T-helper 2 cell (primary cell): ENCODE data around the gene TMOD3.
"Not testable (repeated sequence)": the region's sequence is repeated elsewhere in the genome, so short reads cannot be mapped to it uniquely, and the experiment has no call there.

Source experiments
- DNase-seq, 5 experiments: peaks; one replicate each; pipeline versions ENCODE4 v3.0.0 to v3.0.0-alpha.2; 2012 to 2022
- total RNA-seq, 2 donors: gene quantifications; one replicate each; lab custom pipeline; 2026; lab: John Stamatoyannopoulos, UW

Gene TMOD3
- total RNA-seq: 117 to 123 reads per million in 2 donors

- DNase-seq: peak; percentile 81 to 86 (median 84)
Measured at GRCh38 chr15:51829376-51830275, at the start of gene TMOD3. Gene TMOD3 (plus strand): TSS chr15:51829653. CDS start chr15:51862885, 33,232 bp downstream.

GRCh38 chr15:51780636-51781035, 48.8 kb upstream of the TMOD3 start:
- no peak for DNase-seq

DNA sequence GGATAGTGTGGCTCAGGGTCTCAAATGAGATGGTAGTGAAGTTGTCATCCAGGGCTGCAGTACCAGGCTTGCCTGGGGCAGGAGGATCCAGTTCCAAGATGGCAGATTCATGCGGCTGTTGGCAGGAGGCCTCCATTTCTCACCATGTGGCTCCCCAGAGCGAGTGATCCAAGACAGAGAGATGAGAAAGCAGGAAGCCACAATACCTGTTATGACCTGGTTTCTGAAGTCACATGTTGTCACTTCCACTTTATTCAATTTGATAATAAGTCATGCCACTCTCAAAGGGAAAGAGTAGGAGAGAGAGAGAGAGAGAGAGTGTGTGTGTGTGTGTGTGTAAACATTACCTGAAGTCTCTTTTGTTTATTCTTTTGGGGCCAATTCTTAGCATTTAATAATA, 47.9 kb upstream of the TMOD3 start:
- peak in 1 of 5 experiments; percentile 27 for DNase-seq

DNA sequence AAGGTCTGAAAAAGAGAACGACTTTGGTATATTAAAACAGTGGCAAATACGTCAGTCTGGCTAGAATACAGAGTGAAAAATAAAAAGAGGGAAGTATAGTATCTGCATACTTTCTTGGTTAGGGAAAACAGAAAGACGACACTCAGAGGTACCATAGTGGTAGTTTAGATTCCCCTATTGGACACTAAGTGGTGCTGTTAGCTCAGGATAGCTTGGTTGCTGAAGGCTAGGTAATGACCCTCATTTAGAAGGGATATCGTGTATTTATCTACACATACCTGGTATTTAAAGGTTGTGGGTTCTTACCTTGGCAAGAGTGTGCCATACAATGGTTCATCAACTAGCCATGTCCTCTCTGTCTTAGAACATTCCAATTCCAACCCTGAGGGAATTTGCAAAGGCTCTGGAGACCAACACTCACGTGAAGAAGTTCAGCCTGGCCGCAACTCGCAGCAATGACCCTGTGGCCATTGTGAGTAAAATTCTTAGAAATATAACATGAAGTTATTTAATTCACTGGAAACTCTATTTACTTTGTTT, 47.0 kb upstream of the TMOD3 start:
- no peak for DNase-seq

DNA sequence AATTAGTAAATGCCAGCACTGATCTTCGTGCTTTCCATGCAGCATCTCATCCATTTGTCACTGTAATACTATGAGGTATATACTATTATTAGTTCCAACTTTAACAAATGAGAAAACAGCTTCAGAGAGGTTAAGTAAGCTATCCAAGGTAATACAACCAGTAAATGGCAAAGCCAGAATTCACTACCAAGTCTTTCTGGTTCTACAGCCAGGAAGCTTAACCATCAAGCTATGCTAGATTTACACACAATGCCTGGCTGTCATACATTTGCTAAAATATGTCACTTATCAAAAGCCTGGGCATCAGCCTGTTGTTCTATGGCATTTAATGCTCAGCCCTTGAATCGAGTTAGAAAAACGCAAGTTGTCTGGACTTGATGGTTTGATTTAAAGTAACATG, 45.5 kb upstream of the TMOD3 start:
- DNase-seq: no peak

GRCh38 chr15:51787130-51787529, 42.3 kb upstream of the TMOD3 start:
- not testable (repeated sequence) for DNase-seq

- DNase-seq: not testable (repeated sequence)
Measured at GRCh38 chr15:51792474-51792873, 37.0 kb upstream of the TMOD3 start.

DNA sequence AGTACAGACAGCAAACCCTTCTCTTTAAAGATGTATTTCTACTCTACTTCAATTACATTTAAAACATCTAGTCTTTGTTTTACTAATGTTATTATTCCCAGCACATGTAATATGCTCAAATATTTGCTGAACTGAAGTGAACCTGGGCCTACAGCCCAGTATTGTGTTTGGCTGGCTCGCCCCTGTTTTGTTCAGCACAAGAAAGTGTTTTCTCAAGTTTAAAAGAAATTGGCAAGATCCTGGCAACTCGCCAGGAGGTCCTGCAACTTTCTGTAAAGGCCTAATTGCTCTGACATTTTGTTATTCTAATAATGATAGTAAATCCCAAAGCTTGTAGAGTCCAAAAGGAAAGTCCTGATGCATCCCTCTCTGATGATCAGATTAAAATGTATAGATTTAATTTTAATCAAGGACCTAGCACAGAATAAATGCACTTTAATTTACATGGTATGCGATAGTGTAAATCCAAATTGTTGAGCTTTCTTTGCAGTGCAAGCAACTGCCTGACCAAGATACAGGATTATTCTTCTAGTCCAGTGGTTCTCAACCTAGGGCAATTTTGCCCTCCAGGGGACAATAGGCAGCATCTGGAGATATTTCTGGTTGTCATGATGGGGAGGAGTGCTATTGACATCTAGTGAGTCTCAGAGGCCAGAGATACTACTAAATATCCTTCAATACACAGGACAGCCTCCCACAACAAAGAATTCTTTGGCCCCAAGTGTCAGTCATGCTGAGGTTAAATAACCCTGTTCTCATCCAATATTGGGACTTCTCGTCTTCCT, 35.7 kb upstream of the TMOD3 start:
- DNase-seq: no peak

DNA sequence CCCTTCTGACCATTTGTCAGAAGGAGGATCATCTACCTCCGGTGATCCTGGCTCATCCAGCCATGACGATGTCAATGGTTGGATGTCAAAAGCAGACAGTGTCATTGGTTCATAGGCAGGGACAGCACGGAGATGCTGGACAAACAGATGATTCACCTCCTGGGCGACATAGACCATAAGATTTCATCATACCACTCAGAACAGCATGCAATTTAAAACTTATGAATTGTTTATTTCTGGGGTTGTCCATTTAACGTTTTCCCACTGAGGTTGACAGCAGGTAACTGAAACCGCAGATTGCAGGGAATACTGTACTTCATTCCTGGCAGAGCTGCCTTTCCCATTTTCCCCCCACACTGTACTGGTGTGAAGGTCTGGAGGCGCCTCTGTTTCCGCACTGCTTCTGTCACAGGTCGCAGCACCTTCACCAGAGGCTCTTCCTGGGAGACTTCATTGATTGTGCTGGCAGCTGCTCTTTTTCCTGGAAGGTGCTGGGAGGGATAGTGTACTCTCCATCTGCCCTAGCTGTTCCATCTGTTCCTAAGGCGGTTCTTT, 32.5 kb upstream of the TMOD3 start:
- no peak for DNase-seq

- no peak for DNase-seq
Measured at GRCh38 chr15:51798281-51798680, 31.2 kb upstream of the TMOD3 start.

DNA sequence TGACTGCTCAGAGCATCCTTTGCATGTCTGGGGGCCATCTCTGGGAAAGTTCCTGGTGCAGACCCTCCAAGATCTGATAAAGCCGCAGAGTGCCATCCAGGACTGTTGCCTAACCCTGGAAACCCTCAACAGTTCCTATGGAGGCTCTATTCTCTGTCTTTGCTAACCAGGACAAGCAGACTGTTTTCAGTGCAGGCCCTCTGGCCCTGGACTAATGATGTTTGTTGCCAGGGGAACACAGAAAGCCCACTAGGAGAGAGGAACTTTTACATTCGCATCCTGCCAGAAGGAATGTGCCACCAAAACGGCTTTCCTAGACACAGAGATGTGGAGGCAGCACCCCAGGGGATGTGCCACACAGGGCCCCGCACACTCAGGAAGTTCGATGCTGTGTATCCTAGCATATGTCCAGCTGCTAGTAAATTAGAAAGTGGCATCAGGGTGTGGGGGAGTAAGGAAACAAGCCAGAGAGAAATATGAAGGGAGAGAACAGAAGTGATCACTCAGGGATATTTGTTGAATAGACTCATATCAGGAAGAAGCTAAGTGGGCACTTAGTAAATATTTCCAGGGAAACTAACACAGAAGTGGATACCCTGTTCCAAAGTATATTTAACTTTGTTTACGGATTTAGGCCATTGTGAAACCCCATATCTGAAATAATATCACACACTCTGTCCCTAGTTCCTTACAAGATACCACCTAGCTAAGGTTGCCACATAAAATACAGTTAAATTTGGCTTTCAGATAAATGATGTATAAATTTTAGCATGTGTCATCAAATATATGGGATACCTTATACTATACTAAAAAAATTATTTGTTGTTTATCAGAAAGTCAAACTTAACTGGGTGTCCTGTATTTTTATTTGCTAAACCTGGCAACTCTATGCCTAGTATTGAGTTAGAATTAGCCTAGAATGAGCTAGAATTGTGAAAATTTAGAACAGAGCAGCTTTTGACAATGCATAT, 29.9 kb upstream of the TMOD3 start:
- no peak for DNase-seq

GRCh38 chr15:51801391-51801835, 28.0 kb upstream of the TMOD3 start:
- peak in 1 of 5 experiments; percentile 7 for DNase-seq

GRCh38 chr15:51802593-51802992, 26.9 kb upstream of the TMOD3 start:
- no peak for DNase-seq

- DNase-seq: no peak
Measured at GRCh38 chr15:51803965-51804364, 25.5 kb upstream of the TMOD3 start.

DNA sequence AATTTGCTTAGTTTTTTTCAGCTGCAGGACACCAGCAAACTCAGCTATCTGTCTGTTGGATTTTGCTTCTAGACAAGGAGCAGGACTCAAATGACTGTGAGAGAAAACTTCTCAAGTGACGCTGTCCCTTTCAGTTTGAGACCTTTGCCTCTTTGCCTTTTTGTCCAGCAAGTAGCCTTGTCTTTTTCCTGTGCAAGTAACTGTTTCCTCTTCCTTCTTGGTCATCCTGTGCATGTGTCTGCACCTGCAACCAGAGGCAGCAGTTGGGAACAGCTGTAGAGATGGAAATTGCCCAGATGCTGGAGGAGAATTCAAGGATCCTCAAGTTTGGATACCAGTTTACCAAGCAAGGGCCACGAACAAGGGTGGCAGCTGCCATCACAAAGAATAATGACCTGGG, 23.3 kb upstream of the TMOD3 start:
- DNase-seq: no peak

DNA sequence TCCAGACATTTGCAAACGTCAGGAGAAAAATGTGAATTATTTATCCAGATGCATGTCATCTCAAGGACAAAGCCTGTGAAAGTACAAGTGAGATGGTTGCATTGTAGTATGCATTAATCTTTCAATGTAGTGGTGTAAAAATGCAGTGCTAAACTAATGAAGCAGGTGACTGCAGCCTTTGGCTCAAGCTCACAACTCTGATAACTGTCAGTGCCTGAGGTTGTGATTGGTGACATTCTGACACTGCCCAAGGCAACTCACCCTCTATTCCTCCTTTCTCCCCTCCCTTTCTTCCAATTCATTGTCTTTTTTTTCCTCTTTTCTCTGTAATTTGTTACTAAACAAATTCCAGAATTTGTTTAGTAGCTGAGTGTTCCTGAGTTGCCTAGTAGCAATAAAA, 20.0 kb upstream of the TMOD3 start:
- no peak for DNase-seq

DNA sequence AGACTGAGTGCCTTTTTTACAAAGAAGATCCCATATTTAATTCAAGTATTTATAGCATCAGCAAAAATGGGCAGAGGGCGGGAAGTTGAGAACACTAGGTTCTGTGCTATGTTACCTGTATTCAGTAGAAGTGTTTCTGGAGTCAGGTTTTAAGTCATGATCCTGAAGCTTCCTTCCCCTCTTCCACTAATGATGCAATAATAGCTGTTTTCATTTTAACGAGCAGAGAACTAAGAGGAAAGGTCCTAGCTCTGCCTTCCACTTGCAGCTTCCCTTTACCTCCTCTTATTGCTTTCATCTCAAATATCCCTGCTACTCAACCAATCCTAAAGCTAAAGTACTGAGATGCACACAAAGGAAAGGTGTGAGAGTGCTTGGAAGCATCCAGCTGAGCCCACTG, 16.9 kb upstream of the TMOD3 start:
- DNase-seq: no peak

DNA sequence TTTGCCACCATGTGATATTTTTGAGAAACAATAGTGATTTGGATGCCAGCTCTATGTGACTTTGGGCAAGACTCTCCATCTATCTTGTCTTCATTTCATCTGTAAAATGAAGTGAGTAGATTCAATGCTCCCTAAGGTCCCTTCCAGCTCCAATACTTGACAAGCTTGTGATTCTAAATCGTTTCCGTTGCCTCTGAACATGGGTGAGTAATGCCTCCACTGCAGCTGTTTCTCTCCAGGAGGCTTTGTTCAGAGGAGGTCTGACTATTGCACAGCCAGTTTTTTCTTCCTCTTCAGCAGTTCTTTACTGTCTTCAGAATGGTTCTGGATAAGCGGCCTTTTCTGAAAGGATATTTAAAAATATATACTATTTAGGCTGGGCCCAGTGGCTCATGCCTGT, 14.8 kb upstream of the TMOD3 start:
- no peak for DNase-seq

DNA sequence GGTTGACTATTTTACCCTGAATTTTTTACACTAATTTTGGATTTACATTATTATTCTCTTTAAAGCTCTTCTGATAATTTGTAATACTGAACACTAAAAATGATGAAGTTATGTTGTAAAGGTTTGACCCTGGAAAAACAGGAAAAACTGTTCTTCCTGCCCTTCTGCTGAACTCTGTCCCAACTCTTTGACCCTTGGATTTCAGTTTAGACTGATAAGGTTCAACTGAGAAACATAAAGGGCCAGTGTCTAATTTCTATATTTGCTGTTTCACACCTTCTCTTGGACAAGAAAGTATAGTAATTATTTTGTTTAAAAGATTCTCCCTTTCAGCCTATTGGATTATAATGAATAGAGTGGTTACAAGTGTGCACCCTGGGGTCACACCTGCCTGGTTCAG, 12.8 kb upstream of the TMOD3 start:
- DNase-seq: no peak

GRCh38 chr15:51818150-51818549, 11.3 kb upstream of the TMOD3 start:
- DNase-seq: no peak

DNA sequence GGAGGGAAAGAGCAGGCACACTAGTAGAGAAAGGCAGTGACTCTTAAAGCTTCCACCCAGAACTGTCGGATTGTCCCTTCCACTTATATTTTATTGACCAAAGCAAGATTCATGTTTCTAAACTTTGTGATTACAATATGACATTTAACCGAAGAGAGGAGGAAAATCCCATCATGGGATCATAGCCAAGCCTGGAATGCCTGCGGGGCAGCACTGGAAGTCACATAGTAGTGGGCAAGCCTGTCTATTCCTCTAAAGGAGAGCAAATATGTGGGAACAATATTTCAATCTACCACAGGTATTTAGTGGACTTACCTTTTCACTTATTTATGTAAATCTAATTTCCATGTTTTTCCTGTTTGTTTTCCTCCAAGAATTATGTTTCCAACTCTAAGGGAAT, 3.8 kb upstream of the TMOD3 start:
- no peak for DNase-seq
